Small intestine (tissue), 7 donors: ENCODE data around the gene SUCO. TPM values are rescaled to one million over a fixed set of nuclear protein-coding genes. Genes with fewer than 3 reads are reported as not detected.
A peak's percentile ranks its signal among the peaks of the same experiment; 100 is the strongest.

ENCODE experiments used
- DNase-seq, 2 donors: peaks; one replicate each; pipeline versions ENCODE4 v3.0.0 to v3.0.0-alpha.2; 2013
- FAIRE-seq: peaks from 2 replicates; lab custom pipeline; 2012; peaks lifted over from hg19 to GRCh38; lab: Jason Lieb, UNC
- H3K27ac ChIP-seq, 3 donors: one replicate each; pipeline ENCODE4 v1.5.1; 2013; ENCODE audit warnings: low read length in 2 of 3, mild to moderate bottlenecking in 2 of 3, control low read depth in 1 of 3, inconsistent platforms in 1 of 3, low read depth in 1 of 3, moderate library complexity in 1 of 3
- H3K27me3 ChIP-seq, 3 donors: one replicate each; pipeline ENCODE4 v1.6.1; 2013; ENCODE audit warnings: low read length in 3 of 3, inconsistent platforms in 1 of 3; ENCODE audit not compliant: control insufficient read depth in 3 of 3, insufficient read depth in 3 of 3
- H3K36me3 ChIP-seq, 3 donors: one replicate each; pipeline ENCODE4 v1.6.1; 2013; ENCODE audit warnings: low read length in 3 of 3, inconsistent platforms in 1 of 3, low read depth in 1 of 3, mild to moderate bottlenecking in 1 of 3, moderate library complexity in 1 of 3; ENCODE audit not compliant: control insufficient read depth in 3 of 3, insufficient read depth in 2 of 3
- H3K4me1 ChIP-seq, 3 donors: one replicate each; pipeline ENCODE4 v1.6.1; 2013; ENCODE audit warnings: low read length in 2 of 3, inconsistent platforms in 1 of 3, low read depth in 1 of 3, mild to moderate bottlenecking in 1 of 3, moderate library complexity in 1 of 3; ENCODE audit not compliant: control insufficient read depth in 3 of 3, insufficient read depth in 2 of 3
- H3K4me3 ChIP-seq, 3 donors: one replicate each; pipeline ENCODE4 v1.5.1; 2013; ENCODE audit warnings: low read length in 3 of 3, control low read depth in 1 of 3, inconsistent platforms in 1 of 3, low read depth in 1 of 3, mild to moderate bottlenecking in 1 of 3, moderate library complexity in 1 of 3
- H3K9me3 ChIP-seq, 2 donors: one replicate each; pipeline ENCODE4 v1.6.1; 2013; ENCODE audit warnings: low read depth in 1 of 2, low read length in 1 of 2; ENCODE audit not compliant: control insufficient read depth in 2 of 2, insufficient read depth in 1 of 2
- WGBS, 3 donors: extraction: QIAGEN DNeasy Blood & Tissue Kit; methylation state at CpG; one replicate each; pipeline ENCODE4 v1.1.7; 2013; 5-methylcytosine and 5-hydroxymethylcytosine counted together
- polyA plus RNA-seq, 4 donors: library from polyadenylated mRNA; stranded (reverse) in 3 of 4; unstranded in 1 of 4; fragments of 200-250 nt in 3 of 4; fragments of 120-200 nt in 1 of 4; gene quantifications; one replicate each; pipeline versions ENCODE4 v1.2.1 to v1.2.3, GENCODE V29; 2013
- donor health status: healthy with polysubstance abuse.
- donor health status: control.
- donor health status: control.
- donor health status: Bipolar disorder and iron deficiency.
- donor health status: healthy.

The SUCO gene
- polyA plus RNA-seq, 4 donors: 11.4 to 46.0 (median 12.5) TPM

- DNase-seq: no peak
- Histone ChIP-seq H3K4me3 (no peak overlapping the region), H3K9me3 (no peaks in the 10 kb centered on the region), H3K27me3 (no peaks in the 10 kb centered on the region), H3K27ac (no peak overlapping the region), H3K36me3 (no peaks in the 10 kb centered on the region), H3K4me1 (no peaks in the 10 kb centered on the region)
- WGBS, 3 donors: 51 to 70% (median 62%) methylated on average over 4 of the region's 4 CpGs
- no peak for FAIRE-seq
Observed at GRCh38 chr1:172529304-172529703, 3.6 kb upstream of the SUCO start.

GRCh38 chr1:172530000-172530399 lies 3.0 kb upstream of the SUCO start:
- Histone ChIP-seq H3K9me3 (no peaks in the 10 kb centered on the region), H3K36me3 (no peaks in the 10 kb centered on the region), H3K4me1 (no peaks in the 10 kb centered on the region), H3K27ac (no peak overlapping the region), H3K4me3 (no peak overlapping the region), H3K27me3 (no peaks in the 10 kb centered on the region)
- WGBS, 3 donors: 52 to 56% (median 56%) methylated on average over 2 of the region's 2 CpGs
- FAIRE-seq: no peak
- DNase-seq: no peak

- Histone ChIP-seq H3K4me1 (peaks cover 0 to 3% (median 2%) of the 10 kb centered on the region in 3 donors), H3K27ac (peak overlapping the region; percentile 92 to 99 (median 97)), H3K36me3 (no peaks in the 10 kb centered on the region), H3K9me3 (no peaks in the 10 kb centered on the region), H3K4me3 (peak overlapping the region; percentile 39 to 82 (median 63)), H3K27me3 (no peaks in the 10 kb centered on the region)
- WGBS, 3 donors: 2 to 5% (median 4%) methylated on average over 11 of the region's 11 CpGs
- DNase-seq (no peak), FAIRE-seq (no peak)
Observed at GRCh38 chr1:172531412-172532182, 1.4 kb upstream of the SUCO start.

- peak overlapping the region; percentile 39 to 82 (median 63) for H3K4me3 ChIP-seq
- no peaks in the 10 kb centered on the region for H3K36me3 ChIP-seq
- H3K27ac ChIP-seq: peak overlapping the region; percentile 92 to 99 (median 97)
- 0 to 1% (median 0%) methylated on average over 18 of the region's 18 CpGs for WGBS, 3 donors
- no peaks in the 10 kb centered on the region for H3K9me3 ChIP-seq
- peak; percentile 96 for FAIRE-seq
- no peaks in the 10 kb centered on the region for H3K27me3 ChIP-seq
- DNase-seq: peak; percentile 98 to 99
- peaks cover 0 to 3% (median 2%) of the 10 kb centered on the region in 3 donors for H3K4me1 ChIP-seq
Observed at GRCh38 chr1:172532183-172532699, 709 bp upstream of the SUCO start.

GRCh38 chr1:172533513-172534151 lies 682 bp downstream of the SUCO start:
- H3K4me1 ChIP-seq: peaks cover 2 to 3% (median 3%) of the 10 kb centered on the region in 3 donors
- 0% methylated on average over 23 of the region's 23 CpGs for WGBS, 3 donors

GRCh38 chr1:172536256-172536655 lies 3.3 kb downstream of the SUCO start:
- Histone ChIP-seq H3K27me3 (no peaks in the 10 kb centered on the region), H3K36me3 (no peaks in the 10 kb centered on the region), H3K9me3 (no peaks in the 10 kb centered on the region), H3K4me1 (peaks cover 2 to 3% (median 3%) of the 10 kb centered on the region in 3 donors), H3K4me3 (no peak overlapping the region), H3K27ac (no peak overlapping the region)
- WGBS, 3 donors: 72 to 83% (median 81%) methylated on average over 3 of the region's 3 CpGs
- DNase-seq: no peak
- no peak for FAIRE-seq

More at GRCh38 chr1:172533513-172534151, 682 bp downstream of the SUCO start:
- Histone ChIP-seq H3K9me3 (no peaks in the 10 kb centered on the region), H3K4me3 (peak overlapping the region; percentile 82 to 99 (median 96)), H3K36me3 (no peaks in the 10 kb centered on the region), H3K27me3 (no peaks in the 10 kb centered on the region), H3K27ac (peak overlapping the region; percentile 99 to 100 (median 100))
- FAIRE-seq: no peak
- peak; percentile 42 to 77 for DNase-seq

- DNase-seq (no peak), FAIRE-seq (no peak)
- H3K27me3 ChIP-seq: no peaks in the 10 kb centered on the region
- peaks cover 3 to 4% (median 3%) of the 10 kb centered on the region in 3 donors for H3K4me1 ChIP-seq
- no peaks in the 10 kb centered on the region for H3K9me3 ChIP-seq
- no peak overlapping the region for H3K27ac ChIP-seq
- no peaks in the 10 kb centered on the region for H3K36me3 ChIP-seq
- no peak overlapping the region for H3K4me3 ChIP-seq
- 71 to 74% (median 72%) methylated on average over 2 of the region's 2 CpGs for WGBS, 3 donors
Observed at GRCh38 chr1:172537366-172537765, 4.4 kb downstream of the SUCO start.

- DNase-seq: no peak
- Histone ChIP-seq H3K36me3 (no peaks in the 10 kb centered on the region), H3K9me3 (no peaks in the 10 kb centered on the region), H3K4me1 (peaks cover 3 to 4% (median 3%) of the 10 kb centered on the region in 3 donors), H3K4me3 (no peak overlapping the region), H3K27me3 (no peaks in the 10 kb centered on the region), H3K27ac (no peak overlapping the region)
- 70 to 88% (median 77%) methylated on average over 5 of the region's 5 CpGs for WGBS, 3 donors
- no peak for FAIRE-seq
Observed at GRCh38 chr1:172537827-172538391, 5.0 kb downstream of the SUCO start.
